ENCODE data around the gene PTCHD1. TPM values are rescaled to one million over a fixed set of nuclear protein-coding genes. Genes with fewer than 3 reads are reported as not detected.

PTCHD1 gene
- total RNA-seq, 4 donors from 2014 or later, result 7.8 to 24.8 (median 9.6) TPM

- no peak for ATAC-seq
- Histone ChIP-seq H3K27me3 (no peaks in the 10 kb centered on the region), H3K36me3 (no peaks in the 10 kb centered on the region), H3K4me1 (peaks cover 0 to 40% (median 0%) of the 10 kb centered on the region in 3 donors), H3K27ac (peak overlapping the region in 3 of 4 donors; percentile 7 to 50 (median 48)), H3K9me3 (no peaks in the 10 kb centered on the region), H3K4me3 (no peak overlapping the region)
- TF ChIP-seq POLR2AphosphoS5 (IDR thresholded peaks at IDR 0.05), result no peak
- no peak for TF ChIP-seq CTCF (IDR thresholded peaks at IDR 0.05)
- TF ChIP-seq EP300 (IDR thresholded peaks at IDR 0.05), result no peak
- TF ChIP-seq POLR2A (IDR thresholded peaks at IDR 0.05), result no peak
- WGBS, 2 donors (ENCODE audit: low coverage in 1 of 2), result 51 to 90% methylated on average over 2 to 3 of the region's 3 CpGs
Measured at GRCh38 chrX:23376581-23376980, 41.9 kb downstream of the PTCHD1 start.

- no peaks in the 10 kb centered on the region for H3K36me3 ChIP-seq
- no peak for ATAC-seq
- peaks cover 0 to 46% (median 0%) of the 10 kb centered on the region in 3 donors for H3K4me1 ChIP-seq
- no peak for TF ChIP-seq CTCF (IDR thresholded peaks at IDR 0.05)
- no peak for TF ChIP-seq EP300 (IDR thresholded peaks at IDR 0.05)
- TF ChIP-seq POLR2AphosphoS5 (IDR thresholded peaks at IDR 0.05), result no peak
- no peak overlapping the region for H3K4me3 ChIP-seq
- no peaks in the 10 kb centered on the region for H3K27me3 ChIP-seq
- H3K9me3 ChIP-seq, result no peaks in the 10 kb centered on the region
- WGBS, 2 donors (ENCODE audit: low coverage in 1 of 2), result no CpG with 5 or more reads among the region's 2 CpGs
- H3K27ac ChIP-seq, result peak overlapping the region in 1 of 4 donors; percentile 6
Measured at GRCh38 chrX:23380581-23380980, 45.9 kb downstream of the PTCHD1 start.

GRCh38 chrX:23381099-23382087 lies 46.7 kb downstream of the PTCHD1 start:
- H3K27ac ChIP-seq, result no peak overlapping the region
- no peak for TF ChIP-seq POLR2AphosphoS5 (IDR thresholded peaks at IDR 0.05)
- no peak for TF ChIP-seq POLR2A (IDR thresholded peaks at IDR 0.05)
- no peak for TF ChIP-seq EP300 (IDR thresholded peaks at IDR 0.05)
- no peak for TF ChIP-seq CTCF (IDR thresholded peaks at IDR 0.05)
- no peak overlapping the region for H3K4me3 ChIP-seq
- no peaks in the 10 kb centered on the region for H3K36me3 ChIP-seq
- H3K4me1 ChIP-seq, result peaks cover 0 to 53% (median 0%) of the 10 kb centered on the region in 3 donors
- ATAC-seq, result no peak
- 68 to 84% methylated on average over 12 to 15 of the region's 19 CpGs for WGBS, 2 donors (ENCODE audit: low coverage in 1 of 2)
- H3K9me3 ChIP-seq, result no peaks in the 10 kb centered on the region
- no peaks in the 10 kb centered on the region for H3K27me3 ChIP-seq

GRCh38 chrX:23382572-23382971 lies 47.9 kb downstream of the PTCHD1 start:
- Histone ChIP-seq H3K27me3 (no peaks in the 10 kb centered on the region), H3K27ac (peak overlapping the region in 2 of 4 donors; percentile 27 to 31), H3K4me1 (peaks cover 0 to 51% (median 0%) of the 10 kb centered on the region in 3 donors), H3K36me3 (no peaks in the 10 kb centered on the region), H3K9me3 (no peaks in the 10 kb centered on the region), H3K4me3 (no peak overlapping the region)
- 54 to 65% methylated on average over 5 of the region's 5 CpGs for WGBS, 2 donors (ENCODE audit: low coverage in 1 of 2)
- ATAC-seq, result no peak
- TF ChIP-seq POLR2A (IDR thresholded peaks at IDR 0.05) (no peak), EP300 (IDR thresholded peaks at IDR 0.05) (no peak), CTCF (IDR thresholded peaks at IDR 0.05) (no peak), POLR2AphosphoS5 (IDR thresholded peaks at IDR 0.05) (no peak)

All from gastroesophageal sphincter (tissue), 4 donors.